A673 (cell line): ENCODE measurements around the gene CAD.

Experiments
- CTCF ChIP-seq: fragments of 300-800, 200-600 bp; sonication (generic); conservative IDR thresholded peaks from 2 replicates; pipeline ENCODE4 v1.5.1; 2017; ENCODE audit warnings: low read depth, mild to moderate bottlenecking, antibody characterized with exemption, low read length, moderate library complexity, mixed read lengths
- EZH2 ChIP-seq: fragments of 200-600 bp; sonication (generic); IDR thresholded peaks from 2 replicates; pipeline ENCODE4 v1.6.1; 2017; ENCODE audit warnings: borderline replicate concordance, low read depth, mild to moderate bottlenecking, mixed read lengths, antibody characterized with exemption, low read length; ENCODE audit not compliant: poor library complexity, severe bottlenecking

- TF ChIP-seq EZH2, result no peak
- no peak for TF ChIP-seq CTCF
Measured at GRCh38 chr2:27219091-27219490, 1.9 kb downstream of the CAD start.
